Gastroesophageal sphincter (tissue), 4 donors: Measurements from ENCODE around the gene SSBP3. TPM values are rescaled to one million over a fixed set of nuclear protein-coding genes. Genes with fewer than 3 reads are reported as not detected.

Experiments used
- ATAC-seq: fragments of 150-250 bp; one replicate; pipeline ENCODE4 v1.9.1; 2016; ENCODE audit warnings: mild to moderate bottlenecking, moderate library complexity
- H3K27ac ChIP-seq, 4 donors: fragments of 200-600 bp; sonication (generic) in 3 of 4; 1 replicate in 3 of 4; 2 replicates in 1 of 4; pipeline ENCODE4 v1.5.1; 2016 to 2019
- H3K27me3 ChIP-seq: fragments of 200-600 bp; sonication (generic); one replicate; pipeline ENCODE4 v1.5.1; 2019
- H3K36me3 ChIP-seq, 2 donors: fragments of 200-600 bp; sonication (generic); one replicate each; pipeline ENCODE4 v1.5.1; 2019; ENCODE audit warnings: control low read depth in 1 of 2
- H3K4me1 ChIP-seq, 3 donors: fragments of 200-600 bp; sonication (generic); 1 replicate in 2 of 3; 2 replicates in 1 of 3; pipeline ENCODE4 v1.5.1; 2016 to 2019; ENCODE audit warnings: control low read depth in 2 of 3
- H3K4me3 ChIP-seq, 2 donors: fragments of 200-600 bp; sonication (generic); one replicate each; pipeline ENCODE4 v1.5.1; 2019; ENCODE audit warnings: mild to moderate bottlenecking in 1 of 2, moderate library complexity in 1 of 2
- H3K9me3 ChIP-seq, 3 donors: fragments of 200-600 bp; sonication (generic); one replicate each; pipeline ENCODE4 v1.5.1; 2017 to 2019; ENCODE audit warnings: control low read depth in 2 of 3
- EP300 ChIP-seq: sonication (generic); formaldehyde crosslinking; IDR thresholded peaks from one replicate; pipeline ENCODE4 v1.6.1; 2017; ENCODE audit warnings: antibody characterized with exemption, mild to moderate bottlenecking
- POLR2A ChIP-seq, 2 donors: fragments of 450-650 bp; IDR thresholded peaks; one replicate each; pipeline ENCODE4 v1.6.1; 2017; ENCODE audit warnings: antibody characterized with exemption in 2 of 2, mild to moderate bottlenecking in 2 of 2, moderate library complexity in 1 of 2
- POLR2AphosphoS5 ChIP-seq: sonication (generic); formaldehyde crosslinking; IDR thresholded peaks from one replicate; pipeline ENCODE4 v1.6.1; 2017; ENCODE audit warnings: antibody characterized with exemption
- WGBS, 2 donors: methylation state at CpG; one replicate each; pipeline ENCODE4 v1.1.5; 2018; ENCODE audit warnings: low coverage in 1 of 2; 5-methylcytosine and 5-hydroxymethylcytosine counted together
- total RNA-seq, 4 donors: library from RNA; depleted of rRNA; stranded (reverse); fragments of >200 nt; gene quantifications; one replicate each; pipeline ENCODE4 v1.1.0, GENCODE V29; 2016
- TF ChIP-seq, protein P1 (sequence below), 4 experiments: fragments of 200-600 bp in 2 of 4; fragments of 450-650 bp in 2 of 4; sonication (generic) in 1 of 4; IDR thresholded peaks; one replicate each; pipeline ENCODE4 v1.5.1; 2017 to 2019; ENCODE audit warnings: antibody characterized with exemption in 4 of 4, mild to moderate bottlenecking in 2 of 4, moderate library complexity in 2 of 4

Gene SSBP3
- total RNA-seq, 4 donors from 2014 or later = 40.8 to 46.7 (median 45.5) TPM

DNA sequence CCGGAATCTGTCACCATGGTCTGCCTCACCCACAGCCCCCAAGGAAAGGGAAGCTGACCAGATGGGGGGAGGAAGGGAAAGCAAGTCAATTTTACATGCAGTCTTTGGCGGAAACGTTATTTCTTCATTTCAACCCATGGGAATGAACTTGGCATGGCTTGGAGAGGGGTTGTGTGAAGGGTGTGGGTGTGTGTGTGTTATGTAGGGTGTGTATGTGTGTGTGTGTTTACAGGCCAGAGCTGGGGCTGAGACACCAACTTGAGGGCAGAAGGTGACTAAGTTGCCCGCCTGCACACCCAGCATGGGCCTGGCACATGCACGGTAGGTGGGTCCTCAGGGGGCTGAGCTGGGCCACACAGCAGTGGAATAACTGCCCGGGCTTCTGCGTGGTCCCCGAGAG, 141.1 kb downstream of the SSBP3 start:
- ATAC-seq = no peak
- TF ChIP-seq EP300 = no peak
- TF ChIP-seq, protein P1, sequence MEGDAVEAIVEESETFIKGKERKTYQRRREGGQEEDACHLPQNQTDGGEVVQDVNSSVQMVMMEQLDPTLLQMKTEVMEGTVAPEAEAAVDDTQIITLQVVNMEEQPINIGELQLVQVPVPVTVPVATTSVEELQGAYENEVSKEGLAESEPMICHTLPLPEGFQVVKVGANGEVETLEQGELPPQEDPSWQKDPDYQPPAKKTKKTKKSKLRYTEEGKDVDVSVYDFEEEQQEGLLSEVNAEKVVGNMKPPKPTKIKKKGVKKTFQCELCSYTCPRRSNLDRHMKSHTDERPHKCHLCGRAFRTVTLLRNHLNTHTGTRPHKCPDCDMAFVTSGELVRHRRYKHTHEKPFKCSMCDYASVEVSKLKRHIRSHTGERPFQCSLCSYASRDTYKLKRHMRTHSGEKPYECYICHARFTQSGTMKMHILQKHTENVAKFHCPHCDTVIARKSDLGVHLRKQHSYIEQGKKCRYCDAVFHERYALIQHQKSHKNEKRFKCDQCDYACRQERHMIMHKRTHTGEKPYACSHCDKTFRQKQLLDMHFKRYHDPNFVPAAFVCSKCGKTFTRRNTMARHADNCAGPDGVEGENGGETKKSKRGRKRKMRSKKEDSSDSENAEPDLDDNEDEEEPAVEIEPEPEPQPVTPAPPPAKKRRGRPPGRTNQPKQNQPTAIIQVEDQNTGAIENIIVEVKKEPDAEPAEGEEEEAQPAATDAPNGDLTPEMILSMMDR (IDR thresholded peaks at IDR 0.05) = no peak
- TF ChIP-seq POLR2A (IDR thresholded peaks at IDR 0.05) = no peak
- TF ChIP-seq POLR2AphosphoS5 = no peak
- Histone ChIP-seq H3K27me3 (no peaks in the 10 kb centered on the region), H3K4me3 (no peak overlapping the region), H3K4me1 (peaks cover 0 to 46% (median 14%) of the 10 kb centered on the region in 3 donors), H3K9me3 (no peaks in the 10 kb centered on the region), H3K36me3 (peaks cover 0 to 6% of the 10 kb centered on the region in 2 donors), H3K27ac (no peak overlapping the region)
- 89 to 100% methylated on average over 1 to 5 of the region's 8 CpGs for WGBS, 2 donors

DNA sequence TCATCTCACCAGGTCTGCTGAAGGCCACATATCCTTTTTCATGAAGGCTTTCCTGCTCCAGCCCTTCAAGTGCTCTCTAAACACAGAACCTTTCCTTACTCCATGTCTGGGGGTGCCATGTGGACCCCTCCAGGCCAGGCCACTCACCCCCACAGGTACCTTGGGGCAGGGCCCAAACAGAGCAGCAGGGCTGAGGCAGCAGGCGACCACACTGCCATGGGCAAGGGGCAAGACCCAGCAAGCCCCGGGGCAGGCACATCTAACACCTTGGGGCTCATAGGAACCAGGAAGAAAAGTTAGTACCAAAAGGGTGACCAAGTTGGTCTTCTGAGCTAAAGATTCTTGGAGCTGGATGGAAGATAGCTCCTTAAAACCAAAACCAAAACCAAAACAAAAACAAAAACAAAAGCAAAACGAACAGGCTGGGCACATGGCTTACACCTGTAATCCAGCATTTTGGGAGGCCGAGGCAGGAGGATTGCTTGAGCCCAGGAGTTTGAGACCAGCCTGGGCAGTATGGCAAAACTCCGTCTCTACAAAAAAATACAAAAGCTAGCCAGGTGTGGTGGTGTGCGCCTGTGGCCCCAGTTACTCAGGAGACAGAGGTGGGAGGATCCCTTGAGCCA, 142.5 kb downstream of the SSBP3 start:
- H3K36me3 ChIP-seq = peaks cover 0 to 6% of the 10 kb centered on the region in 2 donors
- 56 to 88% methylated on average over 1 to 4 of the region's 6 CpGs for WGBS, 2 donors
- TF ChIP-seq POLR2AphosphoS5 = no peak
- TF ChIP-seq, protein P1 (IDR thresholded peaks at IDR 0.05) = no peak
- TF ChIP-seq POLR2A (IDR thresholded peaks at IDR 0.05) = no peak
- TF ChIP-seq EP300 = no peak
- no peaks in the 10 kb centered on the region for H3K9me3 ChIP-seq
- no peaks in the 10 kb centered on the region for H3K27me3 ChIP-seq
- H3K4me1 ChIP-seq = peaks cover 0 to 33% (median 3%) of the 10 kb centered on the region in 3 donors
- no peak overlapping the region for H3K4me3 ChIP-seq
- no peak overlapping the region for H3K27ac ChIP-seq
- ATAC-seq = no peak

DNA sequence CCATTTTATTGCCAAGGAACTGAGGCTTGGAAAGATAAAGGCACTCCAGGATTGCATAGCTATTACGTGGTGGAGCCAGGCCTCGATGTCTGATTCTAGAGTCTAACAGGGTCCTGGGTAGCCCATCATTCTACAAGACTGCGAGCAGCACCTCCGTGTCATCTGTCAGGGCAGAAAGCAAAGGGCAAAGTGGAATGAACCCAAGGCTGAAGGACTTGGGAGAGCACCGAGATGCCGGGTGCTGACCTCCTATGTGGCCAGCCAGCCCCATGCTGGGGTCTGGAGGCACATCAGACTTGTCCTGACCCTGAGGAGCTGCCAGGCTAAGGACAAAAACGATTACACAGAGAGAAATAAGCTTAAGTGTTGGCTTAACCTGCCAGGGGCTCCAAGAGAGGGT, 143.9 kb downstream of the SSBP3 start:
- H3K27me3 ChIP-seq = no peaks in the 10 kb centered on the region
- H3K9me3 ChIP-seq = no peaks in the 10 kb centered on the region
- TF ChIP-seq POLR2AphosphoS5 (no peak), POLR2A (IDR thresholded peaks at IDR 0.05) (no peak), EP300 (no peak)
- TF ChIP-seq, protein P1 (IDR thresholded peaks at IDR 0.05) = no peak
- H3K27ac ChIP-seq = no peak overlapping the region
- peaks cover 0 to 14% of the 10 kb centered on the region in 2 donors for H3K36me3 ChIP-seq
- no peak for ATAC-seq
- 84 to 96% methylated on average over 4 to 5 of the region's 7 CpGs for WGBS, 2 donors
- H3K4me3 ChIP-seq = no peak overlapping the region
- peaks cover 0 to 21% (median 0%) of the 10 kb centered on the region in 3 donors for H3K4me1 ChIP-seq

DNA sequence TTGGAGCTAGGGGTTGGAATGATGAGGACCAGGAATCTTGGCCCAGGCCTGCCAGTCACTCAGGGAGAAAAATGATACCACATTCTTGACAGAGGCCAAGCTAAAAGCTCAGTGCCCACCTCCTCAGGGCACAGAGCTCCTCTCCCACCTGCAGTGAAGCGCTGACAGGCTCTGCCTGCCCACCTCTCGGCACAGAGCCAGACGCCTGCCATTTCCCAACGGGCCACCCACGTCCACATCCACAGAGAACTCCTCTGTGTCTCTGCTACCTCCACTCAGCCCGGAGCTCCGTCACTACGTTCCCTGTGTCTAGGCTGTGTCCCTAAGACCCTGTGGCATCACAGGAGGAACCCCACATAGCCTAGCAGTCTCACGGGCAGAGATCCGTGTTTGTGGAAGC, 145.4 kb downstream of the SSBP3 start:
- no peak for ATAC-seq
- H3K27me3 ChIP-seq = no peaks in the 10 kb centered on the region
- peaks cover 0 to 21% of the 10 kb centered on the region in 2 donors for H3K36me3 ChIP-seq
- H3K27ac ChIP-seq = no peak overlapping the region
- no peaks in the 10 kb centered on the region for H3K9me3 ChIP-seq
- whole genome bisulfite sequencing, 2 donors = 74% methylated on average over 7 of the region's 10 CpGs; no CpG with 5 or more reads in 1 of the 2 donors
- H3K4me3 ChIP-seq = no peak overlapping the region
- H3K4me1 ChIP-seq = peaks cover 0 to 13% (median 0%) of the 10 kb centered on the region in 3 donors
- TF ChIP-seq EP300 = no peak
- no peak for TF ChIP-seq POLR2AphosphoS5
- TF ChIP-seq, protein P1 (IDR thresholded peaks at IDR 0.05) = no peak

DNA sequence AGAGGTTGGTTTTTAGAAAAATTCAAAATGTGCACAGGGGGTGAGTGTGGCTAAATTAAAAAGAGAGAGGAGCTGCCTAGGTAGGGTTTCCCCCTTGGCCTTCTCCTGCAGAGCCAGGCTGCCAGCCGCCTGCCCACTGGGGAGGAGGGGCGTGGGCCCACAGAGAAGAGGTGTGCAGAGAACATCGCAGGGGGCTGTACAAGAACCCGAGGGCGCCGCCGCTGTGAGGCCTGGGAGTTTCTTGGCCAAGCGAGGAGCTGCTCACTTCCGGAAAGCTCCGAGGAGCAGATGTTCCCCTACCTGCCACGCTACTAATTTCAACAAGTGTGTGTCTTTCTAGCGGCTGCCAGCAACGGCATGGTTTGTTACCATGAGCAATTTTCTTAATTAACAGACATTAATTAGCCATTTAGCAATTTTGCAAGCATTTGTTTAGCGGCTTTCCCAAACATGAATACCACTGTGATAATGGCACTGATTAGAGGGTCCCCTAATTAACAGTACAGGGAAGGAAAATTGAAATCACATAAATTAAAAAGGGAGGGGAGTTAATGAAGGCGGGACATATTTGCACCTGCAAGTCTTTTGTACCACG, 146.6 kb downstream of the SSBP3 start:
- Histone ChIP-seq H3K4me3 (no peak overlapping the region), H3K36me3 (peaks cover 0 to 21% of the 10 kb centered on the region in 2 donors), H3K4me1 (peaks cover 0 to 13% (median 0%) of the 10 kb centered on the region in 3 donors), H3K27ac (no peak overlapping the region), H3K27me3 (no peaks in the 10 kb centered on the region), H3K9me3 (no peaks in the 10 kb centered on the region)
- ATAC-seq = no peak
- TF ChIP-seq EP300 = no peak
- 83 to 96% methylated on average over 4 to 5 of the region's 16 CpGs for whole genome bisulfite sequencing, 2 donors
